DND-41 (cell line): Measurements from ENCODE around the gene ARRDC4.

Source experiments
- CTCF ChIP-seq: IDR thresholded peaks from 2 replicates; pipeline ENCODE4 v1.5.1; 2012; ENCODE audit warnings: borderline replicate concordance, low read length, moderate library complexity, mild to moderate bottlenecking; ENCODE audit not compliant: poor library complexity, severe bottlenecking; ENCODE audit errors: extremely low read depth
- EZH2 ChIP-seq: IDR thresholded peaks from 3 replicates; pipeline ENCODE4 v1.6.1; 2012; ENCODE audit warnings: borderline replicate concordance, low read depth, mild to moderate bottlenecking, moderate library complexity, low read length, inconsistent platforms; ENCODE audit not compliant: severe bottlenecking

- TF ChIP-seq CTCF (no peak), EZH2 (no peak)
These were observed 30.9 kb upstream of the ARRDC4 start for GRCh38 chr15:97929456-97930229.
